LNCAP (cell line): ENCODE results near the gene KSR1.

Experiments used
- TF ChIP-seq, protein P1 (sequence below): fragments of 450-650 bp; IDR thresholded peaks from 2 replicates; pipeline ENCODE4 v1.5.1; 2017; ENCODE audit warnings: mild to moderate bottlenecking

Gene KSR1

DNA sequence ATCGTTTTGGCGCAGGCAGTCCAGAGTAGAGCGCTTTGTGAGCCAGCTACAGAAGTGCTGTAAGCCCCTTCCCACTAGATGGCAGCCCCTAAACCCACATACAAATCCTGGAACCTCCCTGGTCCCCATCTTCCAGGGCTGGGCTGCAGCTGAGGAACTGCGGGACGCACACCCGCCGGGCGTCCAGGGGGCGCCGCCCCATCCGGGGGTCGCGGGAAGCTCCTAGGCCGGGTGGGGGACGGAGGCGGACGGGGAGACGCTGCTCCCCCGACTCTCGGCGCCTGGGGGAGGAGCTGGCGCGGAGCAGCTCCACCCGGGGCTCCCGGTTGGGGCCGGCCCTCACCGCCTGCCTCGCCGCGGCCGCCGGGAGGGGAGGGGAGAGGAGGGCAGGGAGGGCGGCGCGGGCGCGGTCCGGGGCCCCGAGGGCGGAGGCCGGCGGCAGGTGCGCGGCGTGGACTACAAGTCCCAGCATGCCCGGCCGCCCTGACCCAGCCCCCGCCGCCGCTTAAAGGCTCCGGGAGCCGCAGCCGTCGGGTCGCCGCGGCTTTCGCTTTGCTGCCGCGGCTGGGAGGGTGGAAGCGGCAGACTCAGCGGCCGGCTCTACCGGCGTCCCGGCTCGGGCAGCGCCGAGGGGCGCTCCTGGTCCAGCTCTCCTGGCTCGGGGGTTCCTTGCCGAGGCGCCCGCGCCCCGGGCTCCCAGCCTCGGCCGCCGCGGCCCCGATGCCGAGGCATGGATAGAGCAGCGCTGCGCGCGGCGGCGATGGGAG, at the start of gene KSR1:
TSS of gene KSR1 (plus strand) at position 535 of the 767 bp plus-strand sequence. CDS start at position 731, 196 bp downstream.
- TF ChIP-seq, protein P1, sequence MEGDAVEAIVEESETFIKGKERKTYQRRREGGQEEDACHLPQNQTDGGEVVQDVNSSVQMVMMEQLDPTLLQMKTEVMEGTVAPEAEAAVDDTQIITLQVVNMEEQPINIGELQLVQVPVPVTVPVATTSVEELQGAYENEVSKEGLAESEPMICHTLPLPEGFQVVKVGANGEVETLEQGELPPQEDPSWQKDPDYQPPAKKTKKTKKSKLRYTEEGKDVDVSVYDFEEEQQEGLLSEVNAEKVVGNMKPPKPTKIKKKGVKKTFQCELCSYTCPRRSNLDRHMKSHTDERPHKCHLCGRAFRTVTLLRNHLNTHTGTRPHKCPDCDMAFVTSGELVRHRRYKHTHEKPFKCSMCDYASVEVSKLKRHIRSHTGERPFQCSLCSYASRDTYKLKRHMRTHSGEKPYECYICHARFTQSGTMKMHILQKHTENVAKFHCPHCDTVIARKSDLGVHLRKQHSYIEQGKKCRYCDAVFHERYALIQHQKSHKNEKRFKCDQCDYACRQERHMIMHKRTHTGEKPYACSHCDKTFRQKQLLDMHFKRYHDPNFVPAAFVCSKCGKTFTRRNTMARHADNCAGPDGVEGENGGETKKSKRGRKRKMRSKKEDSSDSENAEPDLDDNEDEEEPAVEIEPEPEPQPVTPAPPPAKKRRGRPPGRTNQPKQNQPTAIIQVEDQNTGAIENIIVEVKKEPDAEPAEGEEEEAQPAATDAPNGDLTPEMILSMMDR = no peak; the same call in 1 of the 2 replicates

DNA sequence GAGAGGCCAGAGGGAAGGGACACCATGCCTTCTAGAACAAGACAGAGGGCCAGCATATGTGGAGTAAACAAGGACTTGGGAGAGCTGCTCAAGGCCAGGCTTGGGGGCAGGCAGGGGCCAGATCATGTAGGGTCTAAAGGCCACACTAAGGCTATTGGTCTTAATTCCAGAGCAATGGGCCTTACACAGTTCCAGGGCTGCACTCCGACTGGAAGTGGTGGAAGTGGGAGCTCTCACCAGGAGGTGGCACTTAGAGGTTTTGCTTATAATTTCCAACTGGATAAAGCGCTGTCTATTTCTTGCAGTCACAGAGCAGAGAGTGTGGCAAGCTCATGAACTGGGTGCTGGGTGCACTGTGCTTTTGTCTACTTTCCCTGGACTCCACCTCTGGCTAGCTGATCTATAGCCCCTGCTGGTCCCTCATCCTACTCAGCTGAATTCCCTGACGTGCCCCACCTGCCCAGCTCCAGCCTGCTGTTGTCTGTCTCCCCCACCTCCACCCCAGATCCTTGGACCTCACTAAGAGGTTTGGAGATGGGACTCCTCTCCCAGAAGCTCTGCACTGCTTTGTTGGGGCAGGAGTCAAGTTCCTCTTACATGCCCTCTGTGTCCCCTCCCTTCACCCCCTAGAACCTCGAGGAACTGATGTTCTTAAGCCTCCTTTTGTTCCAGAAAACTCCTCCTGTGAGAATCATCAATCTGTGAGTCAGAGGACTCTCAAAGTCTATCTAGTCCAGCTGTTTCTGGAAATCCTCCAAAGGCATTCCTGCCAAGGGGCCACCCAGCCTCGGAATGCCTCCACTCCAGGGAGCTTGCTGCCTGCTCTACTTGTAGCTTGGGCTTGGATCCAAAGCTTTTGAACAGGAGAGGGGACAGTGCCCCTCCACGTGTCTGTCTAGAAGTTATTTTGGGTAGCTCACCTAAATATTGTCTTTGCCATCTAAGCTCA, 48.1 kb upstream of the KSR1 start:
- TF ChIP-seq, protein P1 = no peak

DNA sequence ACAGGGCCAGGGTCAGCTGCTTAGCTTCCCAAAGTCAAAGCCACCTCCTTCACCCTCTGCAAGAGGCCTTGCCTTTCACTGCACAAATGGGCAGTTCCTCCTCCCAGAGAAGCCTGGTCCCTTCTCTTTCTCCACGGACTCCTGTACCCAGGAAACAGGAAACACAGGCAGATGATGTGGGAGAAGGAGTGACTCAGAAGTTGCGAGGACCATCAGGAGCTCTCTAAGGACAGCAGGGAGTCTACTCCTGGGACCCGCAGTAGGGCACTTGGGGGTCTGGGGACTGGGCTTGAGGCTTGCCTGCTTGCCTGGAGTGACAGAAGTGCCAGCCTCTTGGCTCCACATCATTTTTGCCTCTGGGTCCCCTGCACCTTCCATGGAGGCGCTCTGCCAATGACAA, 47.4 kb upstream of the KSR1 start:
- TF ChIP-seq, protein P1 = no peak

DNA sequence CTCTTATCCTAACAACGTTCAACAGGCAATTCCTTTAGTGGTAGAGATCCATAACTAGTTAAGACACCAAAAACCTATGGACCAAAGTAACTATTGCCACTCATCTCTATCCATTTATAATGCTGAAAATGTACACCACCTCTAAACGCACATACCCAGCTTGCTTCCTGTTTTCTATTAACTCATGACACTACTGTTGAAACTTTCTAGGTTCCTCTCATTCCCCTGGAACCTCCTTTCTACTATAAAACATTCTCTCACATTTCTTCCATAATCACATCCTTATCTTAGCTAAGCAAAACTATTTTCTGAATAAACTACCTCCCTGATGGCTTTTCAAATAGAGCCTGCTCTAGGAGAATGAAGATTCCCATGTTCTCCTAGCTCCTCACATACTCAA, 42.9 kb upstream of the KSR1 start:
- TF ChIP-seq, protein P1 = no peak

- TF ChIP-seq, protein P1 = no peak
Observed at GRCh38 chr17:27413792-27414191, 42.5 kb upstream of the KSR1 start.

DNA sequence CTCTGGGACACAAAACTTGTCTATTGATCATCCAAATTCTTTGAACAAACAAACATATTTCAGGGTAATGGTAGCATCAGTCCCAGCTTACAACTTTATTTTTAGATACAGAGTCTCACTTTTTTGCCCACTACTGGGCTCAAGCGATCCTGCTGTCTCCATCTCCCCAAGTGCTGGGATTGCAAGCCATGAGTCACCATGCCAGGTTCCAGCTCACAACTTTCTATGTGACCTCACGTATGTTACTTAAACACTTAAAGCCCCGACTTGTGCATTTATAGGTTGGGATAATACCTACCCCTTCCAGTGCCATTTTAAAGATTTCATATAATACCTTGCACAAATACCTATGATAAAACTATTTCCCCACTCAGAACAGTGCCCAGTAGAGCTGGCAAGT, 42.0 kb upstream of the KSR1 start:
- TF ChIP-seq, protein P1 = no peak

GRCh38 chr17:27414694-27415093, 41.6 kb upstream of the KSR1 start:
- TF ChIP-seq, protein P1 = no peak
